ENCODE measurements around the gene PTBP2. TPM values are rescaled to one million over a fixed set of nuclear protein-coding genes. Genes with fewer than 3 reads are reported as not detected.

Gene PTBP2
- total and polyA plus RNA-seq, 2 of the 8 experiments (the other 6 are each of a cell fraction or from before 2014, with no cell fraction given), result 24.2 to 61.7 TPM

- no peak for TF ChIP-seq CHD7 (IDR thresholded peaks at IDR 0.05; ENCODE audit: insufficient replicate concordance, low read length)
- TF ChIP-seq, protein P1, sequence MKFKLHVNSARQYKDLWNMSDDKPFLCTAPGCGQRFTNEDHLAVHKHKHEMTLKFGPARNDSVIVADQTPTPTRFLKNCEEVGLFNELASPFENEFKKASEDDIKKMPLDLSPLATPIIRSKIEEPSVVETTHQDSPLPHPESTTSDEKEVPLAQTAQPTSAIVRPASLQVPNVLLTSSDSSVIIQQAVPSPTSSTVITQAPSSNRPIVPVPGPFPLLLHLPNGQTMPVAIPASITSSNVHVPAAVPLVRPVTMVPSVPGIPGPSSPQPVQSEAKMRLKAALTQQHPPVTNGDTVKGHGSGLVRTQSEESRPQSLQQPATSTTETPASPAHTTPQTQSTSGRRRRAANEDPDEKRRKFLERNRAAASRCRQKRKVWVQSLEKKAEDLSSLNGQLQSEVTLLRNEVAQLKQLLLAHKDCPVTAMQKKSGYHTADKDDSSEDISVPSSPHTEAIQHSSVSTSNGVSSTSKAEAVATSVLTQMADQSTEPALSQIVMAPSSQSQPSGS (IDR thresholded peaks at IDR 0.05; ENCODE audit: low read length), result no peak
- TF ChIP-seq POU5F1 (IDR thresholded peaks at IDR 0.05; ENCODE audit: low read depth, low read length), result no peak
- TF ChIP-seq, protein P2, sequence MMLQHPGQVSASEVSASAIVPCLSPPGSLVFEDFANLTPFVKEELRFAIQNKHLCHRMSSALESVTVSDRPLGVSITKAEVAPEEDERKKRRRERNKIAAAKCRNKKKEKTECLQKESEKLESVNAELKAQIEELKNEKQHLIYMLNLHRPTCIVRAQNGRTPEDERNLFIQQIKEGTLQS (IDR thresholded peaks at IDR 0.05; ENCODE audit: insufficient read depth, low read depth, low read length), result no peak
- no peak for TF ChIP-seq BCL11A (IDR thresholded peaks at IDR 0.05; ENCODE audit: low read depth in 2 of 2, low read length in 2 of 2)
- TF ChIP-seq GTF2F1 (IDR thresholded peaks at IDR 0.05; ENCODE audit: borderline replicate concordance, low read depth, low read length), result no peak
- no peak for TF ChIP-seq MAFK (IDR thresholded peaks at IDR 0.05; ENCODE audit: low read depth, low read length)
These were observed 94.3 kb downstream of the PTBP2 start (continued) for GRCh38 chr1:96815914-96816313.

All from H1 (cell line).